Chondrocyte (in vitro differentiated cells): ENCODE data around the gene GAN. TPM values are rescaled to one million over a fixed set of nuclear protein-coding genes. Genes with fewer than 3 reads are reported as not detected.

Experiments
- DNase-seq: peaks from one replicate; pipeline ENCODE4 v3.0.0; 2021; ENCODE audit warnings: mixed read lengths, low spot score
- H3K27ac Mint-ChIP-seq: one replicate; pipeline ENCODE4 v1.8.0; 2021; ENCODE audit warnings: mild to moderate bottlenecking, moderate library complexity, mixed read lengths; ENCODE audit not compliant: unreplicated experiment
- H3K27me3 Mint-ChIP-seq: 2 replicates; pipeline ENCODE4 v1.8.0; 2021; ENCODE audit warnings: low read depth, mixed read lengths
- H3K36me3 Mint-ChIP-seq: 2 replicates; pipeline ENCODE4 v1.8.0; 2021; ENCODE audit warnings: low read depth, mixed read lengths
- H3K4me1 Mint-ChIP-seq: 2 replicates; pipeline ENCODE4 v1.8.0; 2021; ENCODE audit warnings: low read depth, mild to moderate bottlenecking, mixed read lengths
- H3K4me3 Mint-ChIP-seq: one replicate; pipeline ENCODE4 v1.8.0; 2021; ENCODE audit warnings: mild to moderate bottlenecking, moderate library complexity, mixed read lengths; ENCODE audit not compliant: unreplicated experiment
- H3K9me3 Mint-ChIP-seq: 2 replicates; pipeline ENCODE4 v1.8.0; 2021; ENCODE audit warnings: low read depth, mixed read lengths
- CTCF ChIP-seq: fragments of 200-600 bp; sonication (generic); IDR thresholded peaks from 2 replicates; pipeline ENCODE4 v1.5.0; 2021; ENCODE audit warnings: antibody characterized with exemption, mild to moderate bottlenecking, moderate library complexity
- total RNA-seq: library from RNA; stranded (reverse); gene quantifications from 3 replicates; pipeline ENCODE4 v1.2.1, GENCODE V29; 2021

GAN gene
- total RNA-seq, 1 donor from 2014 or later, result 18.0 TPM

GRCh38 chr16:81349608-81350305 lies 35.0 kb downstream of the GAN start:
- H3K9me3 Mint-ChIP-seq, result peaks cover 29% of the 10 kb centered on the region

DNA sequence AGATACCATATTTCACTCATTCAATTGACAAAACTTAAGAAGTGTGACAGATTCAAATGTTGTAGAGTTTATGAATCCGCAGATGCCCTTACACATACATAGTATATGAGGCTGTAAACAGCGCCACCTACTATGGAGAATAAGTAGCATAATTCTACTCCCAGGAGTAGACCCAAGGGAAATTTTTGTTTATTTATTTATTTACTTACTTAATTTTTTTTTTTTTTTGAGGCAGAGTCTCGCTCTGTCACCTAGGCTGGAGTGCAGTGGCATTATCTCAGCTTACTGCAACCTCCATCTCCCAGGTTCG lies 35.5 kb downstream of the GAN start:
- H3K27me3 Mint-ChIP-seq, result no peaks in the 10 kb centered on the region
- H3K36me3 Mint-ChIP-seq, result peaks cover 12% of the 10 kb centered on the region
- H3K27ac Mint-ChIP-seq, result no peak overlapping the region
- no peak for DNase-seq
- peaks cover 8% of the 10 kb centered on the region for H3K4me1 Mint-ChIP-seq
- TF ChIP-seq CTCF, result peak; percentile 55
- H3K9me3 Mint-ChIP-seq, result peaks cover 28% of the 10 kb centered on the region
- no peak overlapping the region for H3K4me3 Mint-ChIP-seq

More at GRCh38 chr16:81349608-81350305, 35.0 kb downstream of the GAN start:
- no peak for TF ChIP-seq CTCF
- Mint-ChIP-seq H3K36me3 (peaks cover 16% of the 10 kb centered on the region), H3K27ac (no peak overlapping the region), H3K27me3 (no peaks in the 10 kb centered on the region), H3K4me1 (peaks cover 8% of the 10 kb centered on the region), H3K4me3 (no peak overlapping the region)
- DNase-seq, result no peak

DNA sequence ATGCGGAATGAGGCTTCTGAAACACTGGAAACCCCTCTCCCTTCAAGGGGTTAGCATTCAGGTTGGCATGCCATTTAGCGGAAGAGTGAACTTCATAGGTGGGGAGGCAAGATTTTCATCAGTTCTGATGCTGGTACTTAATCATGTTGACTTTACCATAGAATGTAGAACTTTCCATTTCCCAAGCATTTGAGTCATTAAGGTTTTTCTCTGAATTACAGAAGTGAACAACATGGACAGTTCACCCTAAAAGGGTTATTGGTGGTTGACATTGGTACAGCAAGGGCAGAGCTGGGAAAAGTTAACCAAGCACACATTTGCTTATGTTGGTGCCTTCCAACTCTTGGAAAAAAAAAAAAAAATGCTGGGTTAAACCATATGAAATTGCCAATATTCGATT lies 39.1 kb downstream of the GAN start:
- Mint-ChIP-seq H3K9me3 (no peaks in the 10 kb centered on the region), H3K27ac (no peak overlapping the region), H3K4me3 (no peak overlapping the region), H3K36me3 (peaks cover 4% of the 10 kb centered on the region), H3K4me1 (peaks cover 8% of the 10 kb centered on the region), H3K27me3 (no peaks in the 10 kb centered on the region)
- TF ChIP-seq CTCF, result no peak
- DNase-seq, result no peak

DNA sequence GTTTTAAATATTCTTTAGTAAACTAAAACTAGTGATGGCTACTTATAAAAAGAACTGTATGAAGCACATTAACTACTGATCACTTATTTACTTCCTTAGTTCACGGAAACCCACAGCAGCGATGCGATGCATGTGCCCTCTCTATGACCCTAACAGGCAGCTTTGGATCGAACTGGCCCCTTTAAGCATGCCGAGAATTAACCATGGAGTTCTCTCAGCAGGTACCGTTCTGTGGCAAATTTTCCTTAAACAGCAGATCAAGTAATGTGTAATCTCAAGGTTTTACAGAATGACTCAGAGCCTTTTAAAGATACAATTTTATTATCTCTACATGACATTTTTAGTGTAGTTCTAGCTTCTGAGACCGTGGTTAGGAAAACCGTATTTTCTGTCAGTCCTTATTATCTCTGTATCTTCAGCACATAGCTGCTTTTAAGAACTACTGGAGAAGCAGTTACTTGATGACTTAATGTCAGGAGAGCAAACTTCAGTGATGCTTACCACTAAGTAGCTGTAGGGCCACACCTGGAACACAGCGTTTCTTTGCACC lies 43.0 kb downstream of the GAN start:
- peaks cover 13% of the 10 kb centered on the region for H3K36me3 Mint-ChIP-seq
- no peaks in the 10 kb centered on the region for H3K4me1 Mint-ChIP-seq
- no peaks in the 10 kb centered on the region for H3K27me3 Mint-ChIP-seq
- H3K9me3 Mint-ChIP-seq, result no peaks in the 10 kb centered on the region
- no peak overlapping the region for H3K27ac Mint-ChIP-seq
- TF ChIP-seq CTCF, result no peak
- H3K4me3 Mint-ChIP-seq, result no peak overlapping the region
- no peak for DNase-seq

- no peaks in the 10 kb centered on the region for H3K4me1 Mint-ChIP-seq
- no peak overlapping the region for H3K27ac Mint-ChIP-seq
- H3K9me3 Mint-ChIP-seq, result no peaks in the 10 kb centered on the region
- H3K4me3 Mint-ChIP-seq, result no peak overlapping the region
- H3K36me3 Mint-ChIP-seq, result peaks cover 17% of the 10 kb centered on the region
- DNase-seq, result no peak
- H3K27me3 Mint-ChIP-seq, result no peaks in the 10 kb centered on the region
- TF ChIP-seq CTCF, result no peak
Observed at GRCh38 chr16:81358860-81359259, 44.1 kb downstream of the GAN start.
